AG04449 (cell line): ENCODE data around the gene OR2T27.
"Not testable (repeated sequence)": the region's sequence is repeated elsewhere in the genome, so short reads cannot be mapped to it uniquely, and the experiment has no call there.

ENCODE experiments used
- CTCF ChIA-PET: fragments of 350-600 bp; formaldehyde crosslinking; extraction: SDS; loops from one replicate; lab custom pipeline; 2021; ENCODE audit warnings: antibody characterized with exemption; lab: Yijun Ruan, JAX
- POLR2A ChIA-PET: fragments of 400-600, 350-600 bp; formaldehyde crosslinking; extraction: SDS; loops from one replicate; lab custom pipeline; 2020; ENCODE audit warnings: antibody characterized with exemption, inconsistent platforms; lab: Yijun Ruan, JAX
- DNase-seq: peaks from one replicate; pipeline ENCODE4 v3.0.0-alpha.2; 2010; ENCODE audit warnings: low read depth, low spot score
- H3K4me3 ChIP-seq: 2 replicates; pipeline ENCODE4 v1.5.1; 2011; ENCODE audit warnings: low read depth, mild to moderate bottlenecking, control low read depth, low read length
- TF ChIP-seq, protein P1 (sequence below): IDR thresholded peaks from one replicate; pipeline ENCODE4 v1.5.1; 2011; ENCODE audit warnings: mild to moderate bottlenecking, moderate library complexity, low read length, control low read depth, inconsistent platforms; ENCODE audit not compliant: insufficient read depth; ENCODE audit errors: missing control alignments

The OR2T27 gene

DNA sequence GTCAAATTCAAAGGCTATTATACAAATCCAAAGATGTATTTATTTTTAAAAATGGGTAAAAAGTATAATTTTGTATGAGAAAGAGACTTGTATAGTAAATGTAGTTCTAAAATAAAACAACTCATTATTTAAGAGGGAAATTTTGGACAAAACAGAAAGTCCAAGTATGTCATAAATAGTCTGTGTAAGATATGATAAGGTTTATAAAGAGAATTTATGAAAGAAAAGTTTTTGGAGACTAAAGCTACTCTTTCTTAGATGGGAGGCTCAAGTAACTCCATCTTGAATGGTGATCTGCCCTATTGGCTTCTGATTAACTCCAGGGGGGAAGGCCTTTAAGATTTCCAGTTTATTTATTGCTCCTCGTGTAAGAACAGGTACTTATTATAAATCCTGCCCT, 14.7 kb upstream of the OR2T27 start:
- H3K4me3 ChIP-seq: no peak overlapping the region
- ChIA-PET POLR2A (no interaction called here), CTCF (no interaction called here)
- no peak for DNase-seq
- TF ChIP-seq, protein P1, sequence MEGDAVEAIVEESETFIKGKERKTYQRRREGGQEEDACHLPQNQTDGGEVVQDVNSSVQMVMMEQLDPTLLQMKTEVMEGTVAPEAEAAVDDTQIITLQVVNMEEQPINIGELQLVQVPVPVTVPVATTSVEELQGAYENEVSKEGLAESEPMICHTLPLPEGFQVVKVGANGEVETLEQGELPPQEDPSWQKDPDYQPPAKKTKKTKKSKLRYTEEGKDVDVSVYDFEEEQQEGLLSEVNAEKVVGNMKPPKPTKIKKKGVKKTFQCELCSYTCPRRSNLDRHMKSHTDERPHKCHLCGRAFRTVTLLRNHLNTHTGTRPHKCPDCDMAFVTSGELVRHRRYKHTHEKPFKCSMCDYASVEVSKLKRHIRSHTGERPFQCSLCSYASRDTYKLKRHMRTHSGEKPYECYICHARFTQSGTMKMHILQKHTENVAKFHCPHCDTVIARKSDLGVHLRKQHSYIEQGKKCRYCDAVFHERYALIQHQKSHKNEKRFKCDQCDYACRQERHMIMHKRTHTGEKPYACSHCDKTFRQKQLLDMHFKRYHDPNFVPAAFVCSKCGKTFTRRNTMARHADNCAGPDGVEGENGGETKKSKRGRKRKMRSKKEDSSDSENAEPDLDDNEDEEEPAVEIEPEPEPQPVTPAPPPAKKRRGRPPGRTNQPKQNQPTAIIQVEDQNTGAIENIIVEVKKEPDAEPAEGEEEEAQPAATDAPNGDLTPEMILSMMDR: no peak

DNA sequence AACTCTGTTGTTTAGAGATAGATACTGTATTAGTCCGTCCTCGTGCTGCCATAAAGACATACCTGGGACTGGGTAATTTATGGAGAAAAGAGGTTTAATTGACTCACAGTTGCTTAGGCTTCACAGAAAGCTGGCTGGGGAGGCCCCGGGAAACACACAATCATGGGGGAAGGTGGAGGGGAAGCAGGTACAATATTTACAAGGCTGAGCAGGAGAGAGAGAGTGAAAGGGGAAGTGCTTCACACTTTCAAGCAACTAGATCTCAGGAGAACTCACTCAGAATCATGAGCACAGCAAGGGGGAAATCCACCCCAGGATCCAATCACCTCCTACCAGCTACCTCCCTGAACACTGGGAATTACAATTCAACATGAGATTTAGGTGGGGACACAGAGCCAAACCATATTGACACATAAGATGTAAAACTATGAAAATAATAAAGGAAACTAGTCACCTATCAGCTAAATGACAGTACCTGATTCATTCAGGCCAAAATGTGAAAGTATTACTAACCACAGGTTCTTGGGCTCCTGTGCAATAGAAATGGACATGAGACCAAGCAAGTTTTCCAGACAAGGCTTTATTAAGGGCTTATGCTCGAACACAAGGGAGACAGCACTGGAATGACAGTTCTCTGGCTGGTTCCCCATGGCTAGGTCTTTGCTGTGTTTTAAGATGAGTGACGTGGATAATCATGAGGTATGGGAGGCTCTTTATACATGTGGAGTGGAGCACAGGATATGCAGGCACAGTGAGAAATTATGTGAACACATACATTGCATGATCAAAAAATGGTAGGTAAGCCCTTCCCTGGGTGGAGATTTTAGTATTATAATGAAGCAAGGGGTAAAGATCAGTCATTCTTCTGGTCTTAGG, 8.4 kb upstream of the OR2T27 start:
- not testable (repeated sequence) for DNase-seq

GRCh38 chr1:248656797-248657196, 1.5 kb upstream of the OR2T27 start:
- DNase-seq, CTCF ChIA-PET, H3K4me3 ChIP-seq, POLR2A ChIA-PET: not testable (repeated sequence)

More for the DNA sequence above, 8.4 kb upstream of the OR2T27 start:
- H3K4me3 ChIP-seq, CTCF ChIA-PET, POLR2A ChIA-PET: not testable (repeated sequence)

- CTCF ChIA-PET, DNase-seq, POLR2A ChIA-PET, H3K4me3 ChIP-seq: not testable (repeated sequence)
Measured at GRCh38 chr1:248648770-248649536, 6.4 kb downstream of the OR2T27 start.

DNA sequence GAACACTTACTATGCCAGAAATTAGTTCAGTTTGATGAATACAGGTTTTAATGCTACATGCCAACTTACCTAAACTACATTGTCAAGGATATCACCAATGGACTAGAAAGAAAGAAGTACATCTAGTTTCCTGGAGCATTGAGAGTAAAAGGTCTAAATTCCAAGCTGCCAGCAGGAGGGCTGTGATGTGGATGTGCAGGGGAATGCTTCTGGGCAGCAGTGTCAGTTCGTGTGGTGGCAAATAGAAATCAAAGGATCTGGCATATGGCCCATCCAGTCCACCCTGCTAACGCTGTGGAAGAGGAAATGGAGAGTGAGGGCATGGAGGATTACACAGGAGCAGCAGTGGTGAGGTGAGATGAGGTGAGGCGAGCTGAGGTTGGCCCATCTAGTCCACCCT, 10.2 kb downstream of the OR2T27 start, which contains the start of gene OR2T35:
Gene OR2T35, minus strand, starts transcription at position 101 of the 400 bp plus-strand sequence. CDS start 6,020 bp downstream, outside the sequence.
- POLR2A ChIA-PET, CTCF ChIA-PET, DNase-seq, H3K4me3 ChIP-seq: not testable (repeated sequence)

DNA sequence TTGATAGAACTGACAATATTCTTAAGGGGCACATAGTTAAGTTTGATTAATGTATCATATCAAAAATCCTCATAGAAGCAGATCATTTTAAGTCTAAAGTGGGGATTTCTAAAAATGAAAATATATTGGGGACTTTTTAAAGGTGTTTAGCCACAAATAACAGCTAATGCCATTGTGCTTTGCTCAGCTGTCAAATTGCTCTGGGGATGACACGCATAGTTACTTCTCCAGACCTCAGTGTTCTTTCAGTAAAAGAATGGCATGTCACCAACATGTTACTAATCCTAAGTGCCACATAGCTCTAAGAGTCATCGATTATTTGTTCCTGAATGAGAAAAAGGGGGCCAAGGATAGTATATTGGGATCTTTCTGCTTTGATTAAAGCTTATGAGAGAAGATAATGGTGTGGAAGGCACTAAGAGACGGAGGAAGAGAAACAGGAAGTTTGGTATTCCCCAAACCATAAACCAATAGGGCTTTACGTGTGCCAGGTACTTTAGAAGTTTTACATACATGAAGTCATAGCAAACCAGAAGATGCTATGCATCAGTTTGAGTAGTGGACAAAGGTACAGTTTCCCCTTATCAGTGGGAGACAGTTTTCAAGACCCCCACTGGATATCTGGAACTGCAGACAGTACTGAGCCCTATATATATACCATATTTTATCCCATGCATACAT, 12.2 kb downstream of the OR2T27 start:
- CTCF ChIA-PET, POLR2A ChIA-PET, DNase-seq, H3K4me3 ChIP-seq: not testable (repeated sequence)

- POLR2A ChIA-PET, DNase-seq, CTCF ChIA-PET, H3K4me3 ChIP-seq: not testable (repeated sequence)
Measured at GRCh38 chr1:248641583-248641982, 13.7 kb downstream of the OR2T27 start.

- CTCF ChIA-PET, POLR2A ChIA-PET: not testable (repeated sequence)
Measured at GRCh38 chr1:248640906-248641305, 14.4 kb downstream of the OR2T27 start.

GRCh38 chr1:248639652-248640051, 15.7 kb downstream of the OR2T27 start:
- H3K4me3 ChIP-seq, CTCF ChIA-PET, POLR2A ChIA-PET, DNase-seq: not testable (repeated sequence)

More at GRCh38 chr1:248640906-248641305, 14.4 kb downstream of the OR2T27 start:
- DNase-seq, H3K4me3 ChIP-seq: not testable (repeated sequence)

DNA sequence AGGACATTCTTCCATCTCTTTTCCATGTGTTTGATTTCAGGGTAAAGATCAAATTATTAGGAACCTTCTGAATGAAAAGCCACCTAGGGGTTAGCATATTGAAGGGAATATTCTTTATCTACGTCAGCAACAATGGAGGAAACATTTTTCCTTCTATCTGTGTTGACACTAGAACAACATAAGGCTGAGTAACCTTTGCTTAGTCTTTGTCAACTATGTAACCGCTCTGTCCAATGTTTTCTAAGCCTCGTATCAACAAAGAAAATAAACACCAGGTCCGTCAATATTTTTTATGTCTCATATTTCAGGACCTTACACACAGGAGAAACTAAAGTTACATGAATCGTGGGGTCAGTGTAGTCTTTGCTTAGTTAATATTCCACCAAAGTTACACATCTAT, 18.7 kb downstream of the OR2T27 start:
- H3K4me3 ChIP-seq, CTCF ChIA-PET, POLR2A ChIA-PET, DNase-seq: not testable (repeated sequence)

- DNase-seq, CTCF ChIA-PET, H3K4me3 ChIP-seq, POLR2A ChIA-PET: not testable (repeated sequence)
Measured at GRCh38 chr1:248634991-248635390, 20.3 kb downstream of the OR2T27 start, which contains the start of gene OR2T11. Gene OR2T11, minus strand, starts transcription at chr1:248635091. Its CDS starts 7,963 bp downstream, at chr1:248627128.
